RPMI8226 (cell line): ENCODE measurements around the gene HIPK2.
"Not testable (repeated sequence)": the region's sequence is repeated elsewhere in the genome, so short reads cannot be mapped to it uniquely, and the experiment has no call there.

Experiments used
- DNase-seq: peaks from one replicate; pipeline ENCODE4 v3.0.0-alpha.2; 2015

HIPK2 gene

GRCh38 chr7:139560678-139561077 lies 217.1 kb downstream of the HIPK2 start:
- DNase-seq: no peak

- no peak for DNase-seq
Observed at GRCh38 chr7:139560199-139560598, 217.6 kb downstream of the HIPK2 start.

GRCh38 chr7:139559364-139560105 lies 218.3 kb downstream of the HIPK2 start:
- no peak for DNase-seq

- no peak for DNase-seq
Observed at GRCh38 chr7:139557857-139558581, 219.8 kb downstream of the HIPK2 start.

GRCh38 chr7:139553991-139554700 lies 223.7 kb downstream of the HIPK2 start:
- not testable (repeated sequence) for DNase-seq

- no peak for DNase-seq
Observed at GRCh38 chr7:139548302-139549028, 229.3 kb downstream of the HIPK2 start.

GRCh38 chr7:139544645-139545044 lies 233.2 kb downstream of the HIPK2 start:
- DNase-seq: no peak

- DNase-seq: peak; percentile 21
Observed at GRCh38 chr7:139543801-139544603, 233.8 kb downstream of the HIPK2 start.

- DNase-seq: no peak
Observed at GRCh38 chr7:139542308-139543151, 235.3 kb downstream of the HIPK2 start.

- no peak for DNase-seq
Observed at GRCh38 chr7:139541600-139542307, 236.0 kb downstream of the HIPK2 start.

- no peak for DNase-seq
Observed at GRCh38 chr7:139540203-139540602, 237.6 kb downstream of the HIPK2 start.

- DNase-seq: no peak
Observed at GRCh38 chr7:139538881-139539635, 238.7 kb downstream of the HIPK2 start.

GRCh38 chr7:139536152-139536551 lies 241.6 kb downstream of the HIPK2 start:
- no peak for DNase-seq

- DNase-seq: no peak
Observed at GRCh38 chr7:139534966-139535651, 242.7 kb downstream of the HIPK2 start.

GRCh38 chr7:139534096-139534495 lies 243.7 kb downstream of the HIPK2 start:
- DNase-seq: no peak

GRCh38 chr7:139532636-139533155 lies 245.1 kb downstream of the HIPK2 start:
- DNase-seq: no peak

GRCh38 chr7:139531094-139531493 lies 246.7 kb downstream of the HIPK2 start:
- DNase-seq: no peak

- no peak for DNase-seq
Observed at GRCh38 chr7:139526578-139527544, 250.9 kb downstream of the HIPK2 start.
